GM12878 (cell line): ENCODE measurements around the gene DUSP22. TPM values are rescaled to one million over a fixed set of nuclear protein-coding genes. Genes with fewer than 3 reads are reported as not detected.

ENCODE experiments used
- ATAC-seq: fragments of 200-7000 bp; cut with Tn5 transposase; 3 replicates; pipeline ENCODE4 v1.9.1; 2020; ENCODE audit warnings: mild to moderate bottlenecking, moderate library complexity
- BruUV-seq: library from RNA; stranded (reverse); fragments of 400-500 nt; replicated peaks from 2 replicates; lab custom pipeline; 2021; lab: Mats Ljungman, UMichigan
- CTCF ChIA-PET: fragments of 300-600 bp; sonication (Branson Sonifier 250); formaldehyde crosslinking; extraction: SDS; loops from one replicate; lab custom pipeline; 2021; ENCODE audit warnings: inconsistent platforms; lab: Yijun Ruan, JAX
- POLR2A ChIA-PET: fragments of 350-600 bp; formaldehyde crosslinking; extraction: SDS; loops from one replicate; lab custom pipeline; 2021; ENCODE audit warnings: inconsistent platforms; lab: Charles Lee
- RAD21 ChIA-PET: fragments of 300-600 bp; sonication (Branson Sonifier 250); formaldehyde crosslinking; loops from one replicate; lab custom pipeline; 2023; ENCODE audit warnings: antibody characterized with exemption; ENCODE audit not compliant: unreplicated experiment; lab: Charles Lee
- SMC1A ChIA-PET: fragments of 300-600 bp; sonication (Branson Sonifier 250); formaldehyde crosslinking; loops from one replicate; lab custom pipeline; 2023; ENCODE audit not compliant: unreplicated experiment, uncharacterized antibody; lab: Charles Lee
- DNase-seq: peaks from one replicate; pipeline ENCODE4 v3.0.0-alpha.2; 2011; ENCODE audit warnings: low read depth, low spot score
- FAIRE-seq: peaks from 3 replicates; lab custom pipeline; 2011; peaks lifted over from hg19 to GRCh38; lab: Jason Lieb, UNC
- H2AFZ ChIP-seq: 2 replicates; pipeline ENCODE4 v1.6.0; 2011; ENCODE audit warnings: low read depth, low read length, control low read depth; ENCODE audit not compliant: control insufficient read depth
- H3K27ac ChIP-seq: 2 replicates; pipeline ENCODE4 v1.5.1; 2011; ENCODE audit warnings: control low read depth; ENCODE audit not compliant: control insufficient read depth, insufficient read depth
- H3K27me3 ChIP-seq, 2 experiments: replicated peaks in 1 of 2; 2 replicates each; pipeline versions ENCODE4 v1.6.0 to v1.6.1; 2011; ENCODE audit warnings: low read length in 1 of 2; ENCODE audit not compliant: control insufficient read depth in 2 of 2, insufficient read depth in 2 of 2
- H3K36me3 ChIP-seq, 2 experiments: 2 replicates each; pipeline ENCODE4 v1.5.1; 2011; ENCODE audit warnings: low read length in 1 of 2; ENCODE audit not compliant: control insufficient read depth in 2 of 2, insufficient read depth in 2 of 2
- H3K4me1 ChIP-seq: 2 replicates; pipeline ENCODE4 v1.6.1; 2011; ENCODE audit warnings: mild to moderate bottlenecking, low read length, moderate library complexity, mixed read lengths; ENCODE audit not compliant: control insufficient read depth, insufficient read depth
- H3K4me2 ChIP-seq: 2 replicates; pipeline ENCODE4 v1.6.0; 2011; ENCODE audit warnings: control low read depth; ENCODE audit not compliant: control insufficient read depth, insufficient read depth
- H3K4me3 ChIP-seq: fragments of 200-600 bp; sonication (generic); 2 replicates; pipeline ENCODE4 v1.5.1; 2016
- H3K79me2 ChIP-seq: 2 replicates; pipeline ENCODE4 v1.6.0; 2011; ENCODE audit warnings: low read length; ENCODE audit not compliant: control insufficient read depth, insufficient read depth
- H3K9ac ChIP-seq: 2 replicates; pipeline ENCODE4 v1.8.0; 2011; ENCODE audit warnings: low read length, control low read depth, mixed read lengths; ENCODE audit not compliant: control insufficient read depth, insufficient read depth
- H3K9me3 ChIP-seq: replicated peaks from 3 replicates; pipeline ENCODE4 v1.5.1; 2011; ENCODE audit warnings: mild to moderate bottlenecking, low read length; ENCODE audit not compliant: control insufficient read depth, insufficient read depth
- H4K20me1 ChIP-seq: 2 replicates; pipeline ENCODE4 v1.6.0; 2011; ENCODE audit not compliant: control insufficient read depth, insufficient read depth
- ATF7 ChIP-seq: fragments of 450-650 bp; IDR thresholded peaks from 2 replicates; pipeline ENCODE4 v1.6.1; 2016; ENCODE audit warnings: low read depth, mild to moderate bottlenecking
- BRCA1 ChIP-seq: IDR thresholded peaks from 2 replicates; pipeline ENCODE4 v1.6.1; 2011; ENCODE audit warnings: low read depth, low read length, improper control_type of control experiment
- CBFB ChIP-seq: IDR thresholded peaks from 2 replicates; pipeline ENCODE4 v1.6.1; 2016; ENCODE audit warnings: antibody characterized with exemption, low read depth
- CBX3 ChIP-seq: fragments of 200-600 bp; sonication (generic); IDR thresholded peaks from 2 replicates; pipeline ENCODE4 v1.6.1; 2016; ENCODE audit warnings: low read depth, borderline replicate concordance
- ETV6 ChIP-seq, 2 experiments: fragments of 450-650 bp in 1 of 2; IDR thresholded peaks in 1 of 2; conservative IDR thresholded peaks in 1 of 2; 2 replicates each; pipeline ENCODE4 v1.6.1; 2014; ENCODE audit warnings: antibody characterized with exemption in 1 of 2, borderline replicate concordance in 1 of 2, low read depth in 1 of 2, mild to moderate bottlenecking in 1 of 2, moderate library complexity in 1 of 2
- GATAD2B ChIP-seq: fragments of 450-650 bp; conservative IDR thresholded peaks from 2 replicates; pipeline ENCODE4 v1.6.1; 2017; ENCODE audit warnings: low read depth, mild to moderate bottlenecking, moderate library complexity
- MLLT1 ChIP-seq: fragments of 450-650 bp; IDR thresholded peaks from 2 replicates; pipeline ENCODE4 v1.6.1; 2016; ENCODE audit warnings: mild to moderate bottlenecking
- NR2C1 ChIP-seq: fragments of 450-650 bp; IDR thresholded peaks from 2 replicates; pipeline ENCODE4 v1.6.1; 2017; ENCODE audit warnings: antibody characterized with exemption, mild to moderate bottlenecking, moderate library complexity
- PRDM15 ChIP-seq: fragments of 450-650 bp; formaldehyde crosslinking; IDR thresholded peaks from 2 replicates; pipeline ENCODE4 v1.4.0; 2020; ENCODE audit warnings: mild to moderate bottlenecking, moderate library complexity
- RAD21 ChIP-seq: IDR thresholded peaks from 2 replicates; pipeline ENCODE4 v1.6.1; 2011; ENCODE audit warnings: mild to moderate bottlenecking, low read depth, low read length, moderate library complexity; ENCODE audit not compliant: insufficient read depth
- RBBP5 ChIP-seq: fragments of 200-600 bp; sonication (generic); conservative IDR thresholded peaks from 2 replicates; pipeline ENCODE4 v1.6.1; 2016
- RFX5 ChIP-seq: IDR thresholded peaks from 2 replicates; pipeline ENCODE4 v1.6.1; 2011; ENCODE audit warnings: low read depth, low read length, improper control_type of control experiment
- SMAD5 ChIP-seq: IDR thresholded peaks from 2 replicates; pipeline ENCODE4 v1.6.1; 2016; ENCODE audit warnings: antibody characterized with exemption, low read depth
- SMARCA5 ChIP-seq: fragments of 450-650 bp; IDR thresholded peaks from 2 replicates; pipeline ENCODE4 v1.6.1; 2017; ENCODE audit warnings: mild to moderate bottlenecking
- SPI1 ChIP-seq: IDR thresholded peaks from 2 replicates; pipeline ENCODE4 v1.6.1; 2011; ENCODE audit warnings: low read depth, mild to moderate bottlenecking, low read length, moderate library complexity, borderline replicate concordance; ENCODE audit not compliant: insufficient read depth
- ZNF274 ChIP-seq: IDR thresholded peaks from one replicate; pipeline ENCODE4 v1.8.0; 2011; ENCODE audit not compliant: insufficient read length, insufficient read depth
- ZNF384 ChIP-seq: IDR thresholded peaks from 2 replicates; pipeline ENCODE4 v1.6.1; 2012; ENCODE audit warnings: low read depth, mild to moderate bottlenecking, low read length, improper control_type of control experiment, borderline replicate concordance
- whole genome bisulfite sequencing: methylation state at CpG from one replicate; pipeline ENCODE4 v1.1.6; 2016; ENCODE audit warnings: low lambda C conversion rate; ENCODE audit not compliant: insufficient replicate concordance, insufficient coverage; ENCODE audit errors: missing lambda C conversion rate; 5-methylcytosine and 5-hydroxymethylcytosine counted together
- in situ Hi-C: fragments of 300-500 bp; cut with MboI; formaldehyde crosslinking; loops from 9 replicates; pipeline ENCODE4 v1.14.3; 2018; ENCODE audit warnings: mixed read lengths
- intact Hi-C: fragments of 100-400 bp; cut with micrococcal nuclease; formaldehyde crosslinking; loops from one replicate; pipeline ENCODE4 v1.14.2; 2022; ENCODE audit not compliant: unreplicated experiment
- polyA plus RNA-seq, 11 experiments: library from polyadenylated mRNA; depleted of rRNA in 4 of 11; unstranded in 6 of 11; stranded (reverse) in 5 of 11; fragments of >200 nt; fragmentation: Nextera tagmentation in 4 of 11; fragmentation: Illumina TruSeq in 1 of 11; extraction: Ambion mirVana in 4 of 11; extraction: Trizol in 1 of 11; gene quantifications; 1 replicate in 1 of 11; 2 replicates in 10 of 11; pipeline versions ENCODE4 v1.2.1 to v1.2.3, GENCODE V29; 2011 to 2016; ENCODE audit warnings: inconsistent platforms in 2 of 11, missing spikeins in 2 of 11, low read depth in 1 of 11
- total RNA-seq, 4 experiments: library from RNA; depleted of rRNA in 3 of 4; stranded (reverse); fragments of >200 nt in 3 of 4; fragmentation: Illumina TruSeq in 1 of 4; extraction: Trizol in 1 of 4; gene quantifications; 2 replicates each; pipeline versions ENCODE4 v1.2.1 to v1.2.3, GENCODE V29; 2013 to 2021

DUSP22 gene
- total and polyA plus RNA-seq, 10 of the 15 experiments (the other 5 are each of a cell fraction or from before 2014, with no cell fraction given), result 78.9 to 156 (median 107) TPM

- TF ChIP-seq MLLT1 (peak; percentile 95), ZNF274 (no peak), SMAD5 (peak; percentile 79), ZNF384 (peak; percentile 25; the same call in 1 of the 2 replicates), RBBP5 (peak; percentile 95), RAD21 (peak; percentile 30; the same call in 1 of the 2 replicates), NR2C1 (no peak), RFX5 (no peak), BRCA1 (no peak)
- TF ChIP-seq, all 136 proteins: peak for 73
Measured at GRCh38 chr6:305371-306206, 13.3 kb downstream of the DUSP22 start (continued).

GRCh38 chr6:306641-307061 lies 14.4 kb downstream of the DUSP22 start:
- Histone ChIP-seq H4K20me1 (no peaks in the 10 kb centered on the region), H3K27ac (peak overlapping the region; percentile 100), H3K36me3 (peaks cover 22 to 30% of the 10 kb centered on the region in 2 experiments), H3K27me3 (no peaks in the 10 kb centered on the region), H3K4me3 (no peak overlapping the region), H3K9me3 (no peaks in the 10 kb centered on the region), H3K4me1 (peaks cover 83% of the 10 kb centered on the region), H3K4me2 (peak overlapping the region; percentile 89), H3K9ac (peak overlapping the region; percentile 55), H2AFZ (no peak overlapping the region), H3K79me2 (peaks cover 78% of the 10 kb centered on the region)
- SMC1A ChIA-PET, result interaction anchor here (1.6 to 14.6 kb wide), 23 partner anchors 9 to 93 kb away, joined by 5 to 221 read pairs (median 14); partner anchors contain the start of genes DUSP22 and IRF4
- 79% methylated on average over 8 of the region's 8 CpGs for WGBS
- FAIRE-seq, result no peak
- DNase-seq, result no peak
- peak; percentile 6; the same call in 2 of the 3 replicates for ATAC-seq
- POLR2A ChIA-PET, result interaction anchor here (0.9 to 7.2 kb wide), 15 partner anchors 10 to 93 kb away, joined by 3 to 227 read pairs (median 20); partner anchors contain the start of genes DUSP22 and IRF4
- BruUV-seq, result no TSS peak
- CTCF ChIA-PET, result interaction anchor here (1.2 to 7.3 kb wide), 14 partner anchors 10 to 118 kb away, joined by 3 to 94 read pairs (median 9); partner anchors contain the start of gene IRF4
- intact Hi-C loops, result loop anchor here (1.0 kb wide), 1 partner anchor 10 kb away; no protein-coding TSS in a partner anchor
- in situ Hi-C loops, result no loop called here
- RAD21 ChIA-PET, result interaction anchor here (1.2 to 7.2 kb wide), 22 partner anchors 9 to 117 kb away, joined by 3 to 235 read pairs (median 18); partner anchors contain the start of gene DUSP22
- no peak for TF ChIP-seq SPI1
- no peak for TF ChIP-seq ATF7
- TF ChIP-seq CBX3, result no peak
- peak; percentile 73; the same call in 1 of the 2 replicates for TF ChIP-seq GATAD2B
- TF ChIP-seq PRDM15 (CRISPR knock-in tag), result 0 out of 2 replicates have a peak, but pooled peaks have one; percentile 15
- TF ChIP-seq CBFB, result no peak
- 0 out of 2 replicates have a peak, but pooled peaks have one; percentile 34 for TF ChIP-seq SMARCA5
- TF ChIP-seq ETV6 (conservative IDR thresholded peaks at IDR 0.05 in 1 of 2, IDR thresholded peaks at IDR 0.05 in 1 of 2; ENCODE audit: borderline replicate concordance in 1 of 2, low read depth in 1 of 2), result no peak
